Hepatic stellate cell (primary cell): ENCODE results near the gene WNT3.

Experiments used
- DNase-seq: peaks from one replicate; pipeline ENCODE4 v3.0.0; 2011; ENCODE audit warnings: low spot score

WNT3 gene

GRCh38 chr17:46834846-46835245 is 16.4 kb upstream of the WNT3 start:
- no peak for DNase-seq

GRCh38 chr17:46833840-46834208 is 15.3 kb upstream of the WNT3 start:
- no peak for DNase-seq

- DNase-seq, result peak; percentile 61
These were observed 14.7 kb upstream of the WNT3 start for GRCh38 chr17:46832945-46833839.

- no peak for DNase-seq
These were observed 13.9 kb upstream of the WNT3 start for GRCh38 chr17:46832331-46832821.

GRCh38 chr17:46831573-46832330 is 13.3 kb upstream of the WNT3 start:
- DNase-seq, result no peak

GRCh38 chr17:46827274-46827673 is 8.8 kb upstream of the WNT3 start:
- no peak for DNase-seq

- DNase-seq, result no peak
These were observed 7.6 kb upstream of the WNT3 start for GRCh38 chr17:46826116-46826515.

GRCh38 chr17:46823657-46824056 is 5.2 kb upstream of the WNT3 start:
- no peak for DNase-seq

GRCh38 chr17:46822388-46822921 is 4.0 kb upstream of the WNT3 start:
- no peak for DNase-seq

GRCh38 chr17:46821482-46822387 is 3.2 kb upstream of the WNT3 start:
- DNase-seq, result no peak

GRCh38 chr17:46820592-46821450 is 2.3 kb upstream of the WNT3 start:
- DNase-seq, result no peak

GRCh38 chr17:46819906-46820351 is 1.4 kb upstream of the WNT3 start:
- DNase-seq, result no peak

- peak; percentile 42 for DNase-seq
These were observed 702 bp upstream of the WNT3 start for GRCh38 chr17:46818929-46819859.

- DNase-seq, result no peak
These were observed 637 bp downstream of the WNT3 start for GRCh38 chr17:46817901-46818209.

GRCh38 chr17:46817151-46817900 is 1.2 kb downstream of the WNT3 start:
- no peak for DNase-seq

- no peak for DNase-seq
These were observed 2.8 kb downstream of the WNT3 start for GRCh38 chr17:46815474-46816353.

GRCh38 chr17:46814446-46814845 is 4.0 kb downstream of the WNT3 start:
- no peak for DNase-seq

- DNase-seq, result no peak
These were observed 4.6 kb downstream of the WNT3 start for GRCh38 chr17:46813920-46814319.
